Panc1 (cell line): ENCODE measurements around the gene NKAIN4. TPM values are rescaled to one million over a fixed set of nuclear protein-coding genes. Genes with fewer than 3 reads are reported as not detected.

Experiments used
- ATAC-seq: fragments of 200-7000 bp; cut with Tn5 transposase; 2 replicates; pipeline ENCODE4 v1.9.1; 2020; ENCODE audit warnings: mild to moderate bottlenecking, moderate library complexity
- BruUV-seq: library from RNA; stranded (reverse); fragments of 400-500 nt; replicated peaks from 2 replicates; lab custom pipeline; 2021; lab: Mats Ljungman, UMichigan
- CTCF ChIA-PET: fragments of 300-600 bp; sonication (Branson Sonifier 250); formaldehyde crosslinking; loops from one replicate; lab custom pipeline; 2022; ENCODE audit warnings: antibody characterized with exemption; lab: Charles Lee
- POLR2A ChIA-PET: fragments of 300-600 bp; sonication (Branson Sonifier 250); formaldehyde crosslinking; loops from one replicate; lab custom pipeline; 2022; ENCODE audit warnings: antibody characterized with exemption; lab: Charles Lee
- DNase-seq: peaks from one replicate; pipeline ENCODE4 v3.0.0-alpha.2; 2010; ENCODE audit warnings: low read depth, low spot score
- H3K27ac ChIP-seq: 2 replicates; pipeline ENCODE4 v1.5.1; 2011; ENCODE audit warnings: mild to moderate bottlenecking, low read length, inconsistent platforms
- H3K27me3 ChIP-seq: fragments of 200-500 bp; sonication (Bioruptor generic); 2 replicates; pipeline ENCODE4 v1.6.0; 2014; ENCODE audit warnings: low read length, inconsistent platforms; ENCODE audit not compliant: control insufficient read depth, insufficient read depth
- H3K36me3 ChIP-seq: fragments of 200-500 bp; sonication (Bioruptor generic); 2 replicates; pipeline ENCODE4 v1.5.1; 2014; ENCODE audit warnings: inconsistent platforms, mild to moderate bottlenecking, low read length, moderate library complexity; ENCODE audit not compliant: control insufficient read depth, insufficient read depth
- H3K4me1 ChIP-seq: 2 replicates; pipeline ENCODE4 v1.5.1; 2011; ENCODE audit warnings: inconsistent platforms, mild to moderate bottlenecking, low read length, moderate library complexity; ENCODE audit not compliant: control insufficient read depth, insufficient read depth
- H3K4me3 ChIP-seq, 2 experiments: 2 replicates each; pipeline ENCODE4 v1.5.1; 2011 to 2012; ENCODE audit warnings: low read depth in 2 of 2, low read length in 2 of 2, mild to moderate bottlenecking in 2 of 2, inconsistent platforms in 1 of 2, moderate library complexity in 1 of 2
- H3K9me3 ChIP-seq: fragments of 200-500 bp; sonication (Bioruptor generic); 2 replicates; pipeline ENCODE4 v1.5.1; 2014; ENCODE audit warnings: low read depth, mild to moderate bottlenecking, inconsistent platforms, low read length, moderate library complexity; ENCODE audit not compliant: control insufficient read depth, insufficient read depth
- POLR2AphosphoS5 ChIP-seq: IDR thresholded peaks from 2 replicates; pipeline ENCODE4 v1.6.1; 2012; ENCODE audit warnings: mild to moderate bottlenecking, low read depth, low read length, moderate library complexity
- REST ChIP-seq, 2 experiments: IDR thresholded peaks; 2 replicates each; pipeline ENCODE4 v1.6.1; 2011 to 2012; ENCODE audit warnings: low read depth in 2 of 2, control low read depth in 1 of 2, low read length in 1 of 2, mild to moderate bottlenecking in 1 of 2, moderate library complexity in 1 of 2; ENCODE audit not compliant: insufficient read depth in 1 of 2
- SIN3A ChIP-seq: IDR thresholded peaks from 2 replicates; pipeline ENCODE4 v1.6.1; 2012; ENCODE audit warnings: low read depth, mild to moderate bottlenecking, low read length, moderate library complexity, borderline replicate concordance; ENCODE audit not compliant: insufficient read depth
- TCF7L2 ChIP-seq: IDR thresholded peaks from 2 replicates; pipeline ENCODE4 v1.6.1; 2011; ENCODE audit warnings: mild to moderate bottlenecking, low read depth, low read length, inconsistent platforms
- in situ Hi-C: cut with HindIII; loops from 2 replicates; pipeline ENCODE4 v1.10.0; 2016; ENCODE audit warnings: low sequenced_read_pairs, low pct_unique_long_range_greater_than_20kb
- intact Hi-C: fragments of 100-400 bp; cut with micrococcal nuclease; formaldehyde crosslinking; loops from one replicate; pipeline ENCODE4 v1.10.0; 2022; ENCODE audit not compliant: unreplicated experiment
- total RNA-seq: library from RNA; stranded (reverse); gene quantifications from one replicate; pipeline ENCODE4 v1.2.1, GENCODE V29; 2021; ENCODE audit not compliant: unreplicated experiment
- TF ChIP-seq, protein P1 (sequence below): fragments of 450-650 bp; IDR thresholded peaks from 2 replicates; pipeline ENCODE4 v1.5.1; 2017; ENCODE audit warnings: mild to moderate bottlenecking

NKAIN4 gene
- total RNA-seq, 1 experiment from 2014 or later = 5.5 TPM

DNA sequence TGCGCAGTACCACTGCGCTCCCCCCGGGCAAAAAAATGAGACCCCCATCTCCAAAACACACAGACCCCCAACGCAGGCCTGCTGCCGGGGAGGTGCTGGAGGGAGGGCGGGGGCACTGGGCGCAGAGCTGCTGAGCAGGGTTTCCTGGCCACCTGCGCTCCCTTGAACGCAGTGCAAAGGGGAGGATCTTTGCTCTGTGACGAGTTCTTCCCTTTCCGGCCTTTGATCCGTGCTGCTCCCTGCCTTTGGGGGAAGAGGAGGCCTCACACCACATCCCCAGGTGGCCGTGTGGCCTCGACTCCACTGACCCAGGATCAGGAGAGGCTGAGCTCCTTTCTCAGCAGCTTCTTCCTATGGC is 29.8 kb upstream of the NKAIN4 start:
- TF ChIP-seq, protein P1, sequence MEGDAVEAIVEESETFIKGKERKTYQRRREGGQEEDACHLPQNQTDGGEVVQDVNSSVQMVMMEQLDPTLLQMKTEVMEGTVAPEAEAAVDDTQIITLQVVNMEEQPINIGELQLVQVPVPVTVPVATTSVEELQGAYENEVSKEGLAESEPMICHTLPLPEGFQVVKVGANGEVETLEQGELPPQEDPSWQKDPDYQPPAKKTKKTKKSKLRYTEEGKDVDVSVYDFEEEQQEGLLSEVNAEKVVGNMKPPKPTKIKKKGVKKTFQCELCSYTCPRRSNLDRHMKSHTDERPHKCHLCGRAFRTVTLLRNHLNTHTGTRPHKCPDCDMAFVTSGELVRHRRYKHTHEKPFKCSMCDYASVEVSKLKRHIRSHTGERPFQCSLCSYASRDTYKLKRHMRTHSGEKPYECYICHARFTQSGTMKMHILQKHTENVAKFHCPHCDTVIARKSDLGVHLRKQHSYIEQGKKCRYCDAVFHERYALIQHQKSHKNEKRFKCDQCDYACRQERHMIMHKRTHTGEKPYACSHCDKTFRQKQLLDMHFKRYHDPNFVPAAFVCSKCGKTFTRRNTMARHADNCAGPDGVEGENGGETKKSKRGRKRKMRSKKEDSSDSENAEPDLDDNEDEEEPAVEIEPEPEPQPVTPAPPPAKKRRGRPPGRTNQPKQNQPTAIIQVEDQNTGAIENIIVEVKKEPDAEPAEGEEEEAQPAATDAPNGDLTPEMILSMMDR = no peak
- TF ChIP-seq SIN3A (no peak), POLR2AphosphoS5 (no peak), REST (IDR thresholded peaks at IDR 0.05; ENCODE audit: insufficient read depth in 1 of 2, low read depth in 2 of 2, low read length in 1 of 2) (no peak), TCF7L2 (no peak)
- CTCF ChIA-PET = no interaction called here
- Histone ChIP-seq H3K4me1 (no peaks in the 10 kb centered on the region), H3K36me3 (no peaks in the 10 kb centered on the region; the same call in 1 of the 2 replicates), H3K27ac (no peak overlapping the region), H3K4me3 (no peak overlapping the region), H3K9me3 (no peaks in the 10 kb centered on the region), H3K27me3 (no peaks in the 10 kb centered on the region)
- intact Hi-C loops = no loop called here
- ATAC-seq (no peak), DNase-seq (no peak)
- POLR2A ChIA-PET = no interaction called here
- in situ Hi-C loops = loop anchor here (25.0 kb wide), 1 partner anchor 103 kb away; no protein-coding TSS in a partner anchor
- BruUV-seq = no TSS peak

DNA sequence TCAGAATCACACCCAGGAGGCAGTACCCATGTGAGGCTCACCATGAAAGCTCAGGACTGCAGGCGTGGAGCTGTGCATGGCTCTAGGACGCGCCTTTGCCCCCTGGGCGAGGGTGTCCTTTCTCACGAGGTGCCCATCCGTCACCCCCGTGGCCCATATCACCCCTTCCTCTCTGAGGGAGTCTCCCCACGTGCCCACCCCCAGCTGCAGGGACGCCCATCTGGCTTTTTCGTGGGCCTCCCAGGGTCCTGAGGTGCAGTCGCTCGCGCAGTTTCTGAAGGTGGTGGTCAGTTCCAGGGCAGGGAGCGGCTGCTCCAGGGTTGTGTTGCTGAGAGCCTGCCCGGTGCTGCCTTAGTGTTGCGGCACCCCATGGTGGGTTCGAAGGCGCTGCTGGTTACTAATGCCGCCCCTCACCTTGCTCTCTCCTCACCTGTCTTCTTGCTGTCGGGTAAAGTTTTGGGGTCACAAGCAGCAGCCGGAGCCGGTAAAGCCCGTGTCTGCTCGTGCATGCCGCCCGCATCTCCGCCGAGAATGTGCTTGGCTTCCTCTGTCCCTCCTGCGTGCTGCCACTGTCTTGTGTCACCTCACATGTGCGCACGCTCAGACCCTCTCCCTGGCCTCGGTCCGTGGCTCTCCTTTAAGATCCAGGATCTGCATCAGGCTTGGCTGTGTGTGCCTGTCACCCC is 29.3 kb upstream of the NKAIN4 start:
- DNase-seq = no peak
- no peaks in the 10 kb centered on the region for H3K4me1 ChIP-seq
- ChIA-PET CTCF (no interaction called here), POLR2A (no interaction called here)
- in situ Hi-C loops (loop anchor here (25.0 kb wide), 1 partner anchor 104 kb away; no protein-coding TSS in a partner anchor), intact Hi-C loops (no loop called here)
- no peaks in the 10 kb centered on the region for H3K27me3 ChIP-seq
- TF ChIP-seq SIN3A = no peak
- ATAC-seq = no peak
- no peaks in the 10 kb centered on the region for H3K9me3 ChIP-seq
- BruUV-seq = no TSS peak
- H3K36me3 ChIP-seq = no peaks in the 10 kb centered on the region; the same call in 1 of the 2 replicates
- no peak overlapping the region for H3K27ac ChIP-seq
- no peak overlapping the region for H3K4me3 ChIP-seq

GRCh38 chr20:63282946-63283345 is 28.7 kb upstream of the NKAIN4 start:
- TF ChIP-seq, protein P1 = no peak
- TF ChIP-seq TCF7L2 (no peak), POLR2AphosphoS5 (no peak), SIN3A (no peak), REST (IDR thresholded peaks at IDR 0.05; ENCODE audit: insufficient read depth in 1 of 2, low read depth in 2 of 2, low read length in 1 of 2) (no peak)
- Histone ChIP-seq H3K27me3 (no peaks in the 10 kb centered on the region), H3K4me1 (no peaks in the 10 kb centered on the region), H3K4me3 (no peak overlapping the region), H3K27ac (no peak overlapping the region), H3K36me3 (no peaks in the 10 kb centered on the region; the same call in 1 of the 2 replicates), H3K9me3 (no peaks in the 10 kb centered on the region)
- no TSS peak for BruUV-seq
- DNase-seq (no peak), ATAC-seq (no peak)
- in situ Hi-C loops (loop anchor here (25.0 kb wide), 1 partner anchor 104 kb away; no protein-coding TSS in a partner anchor), intact Hi-C loops (no loop called here)
- CTCF ChIA-PET = no interaction called here
- POLR2A ChIA-PET = no interaction called here
